ENCODE data around the gene CDRT15. TPM values are rescaled to one million over a fixed set of nuclear protein-coding genes. Genes with fewer than 3 reads are reported as not detected.

Gene CDRT15
- total RNA-seq, 3 donors from 2014 or later (not counting 1 experiment from before 2014, with no cell fraction given), result not detected

DNA sequence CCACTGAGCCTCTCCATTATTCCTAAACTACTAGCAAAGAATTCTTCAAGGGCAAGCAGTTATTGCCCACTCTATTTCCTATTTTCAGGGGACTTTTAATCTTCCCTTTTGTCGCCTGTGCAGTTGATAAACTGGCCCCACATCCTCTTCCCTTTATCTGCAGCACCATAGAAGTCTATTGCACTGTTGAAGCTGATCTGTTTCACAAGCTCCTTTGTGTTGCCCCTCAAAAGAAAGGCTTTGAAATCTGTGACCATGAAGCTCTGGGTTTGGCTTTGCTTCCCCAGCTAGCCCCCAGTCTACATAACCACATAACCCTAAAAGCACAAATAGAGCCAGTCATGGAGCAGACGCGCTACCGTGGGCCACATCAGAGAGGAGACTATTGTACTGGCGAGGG lies 37.1 kb downstream of the CDRT15 start:
- ATAC-seq (no peak), DNase-seq (no peak)
- Histone ChIP-seq H3K27ac (ENCODE audit: low read length) (peak overlapping the region; percentile 73), H3K4me1 (ENCODE audit: control insufficient read depth, insufficient read depth, low read length) (peaks cover 87% of the 10 kb centered on the region), H3K9me3 (ENCODE audit: control insufficient read depth, insufficient read depth, low read length) (no peaks in the 10 kb centered on the region), H3K27me3 (ENCODE audit: control insufficient read depth, insufficient read depth, low read length) (no peaks in the 10 kb centered on the region), H3K4me3 (ENCODE audit: low read length) (no peak overlapping the region), H3K36me3 (ENCODE audit: control insufficient read depth, insufficient read depth, low read length) (no peaks in the 10 kb centered on the region)
- Mint-ChIP-seq H3K9me3 (no peaks in the 10 kb centered on the region), H3K36me3 (no peaks in the 10 kb centered on the region), H3K27me3 (ENCODE audit: low read depth in 2 of 2) (no peaks in the 10 kb centered on the region), H3K4me3 (peak overlapping the region; percentile 84), H3K27ac (peak overlapping the region; percentile 91 to 92), H3K4me1 (peaks cover 97 to 99% of the 10 kb centered on the region in 2 donors)
- no peak for TF ChIP-seq CTCF (IDR thresholded peaks at IDR 0.05)
- WGBS (ENCODE audit: insufficient coverage), result 50% methylated on average over 5 of the region's 5 CpGs
- intact Hi-C loops (cut with micrococcal nuclease), result loop anchor here (5.0 kb wide), 1 partner anchor 267 kb away; no protein-coding TSS in a partner anchor

DNA sequence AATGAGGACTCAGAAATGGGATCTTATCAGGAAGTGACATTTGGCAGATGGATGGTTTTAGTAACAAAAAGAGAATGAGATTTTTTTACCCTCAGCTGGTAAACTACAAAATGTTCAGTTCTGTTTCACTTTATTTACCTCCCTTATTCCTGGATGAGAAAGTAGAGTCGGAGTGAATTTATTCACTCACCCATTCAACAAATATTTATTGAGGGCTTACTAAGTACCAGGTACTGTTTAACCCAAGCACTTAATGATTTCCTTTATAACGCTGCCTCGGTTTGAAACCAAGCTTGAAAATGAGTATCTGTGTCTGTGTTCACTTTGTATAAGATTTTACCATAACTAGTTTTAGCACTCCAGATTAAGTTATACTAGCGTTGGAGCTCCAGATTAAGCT lies 38.1 kb downstream of the CDRT15 start:
- Mint-ChIP-seq H3K36me3 (no peaks in the 10 kb centered on the region), H3K27me3 (ENCODE audit: low read depth in 2 of 2) (no peaks in the 10 kb centered on the region), H3K27ac (peak overlapping the region; percentile 91 to 92), H3K9me3 (no peaks in the 10 kb centered on the region), H3K4me3 (peak overlapping the region; percentile 84), H3K4me1 (peaks cover 90 to 92% of the 10 kb centered on the region in 2 donors)
- peaks cover 86% of the 10 kb centered on the region for H3K4me1 ChIP-seq (ENCODE audit: control insufficient read depth, insufficient read depth, low read length)
- H3K9me3 ChIP-seq (ENCODE audit: control insufficient read depth, insufficient read depth, low read length), result no peaks in the 10 kb centered on the region
- ATAC-seq (no peak), DNase-seq (no peak)
- TF ChIP-seq CTCF (IDR thresholded peaks at IDR 0.05), result no peak
- H3K27me3 ChIP-seq (ENCODE audit: control insufficient read depth, insufficient read depth, low read length), result no peaks in the 10 kb centered on the region
- intact Hi-C loops (cut with micrococcal nuclease), result loop anchor here (5.0 kb wide), 1 partner anchor 266 kb away; no protein-coding TSS in a partner anchor
- 80% methylated on average over 1 of the region's 4 CpGs for WGBS (ENCODE audit: insufficient coverage)
- H3K27ac ChIP-seq (ENCODE audit: low read length), result peak overlapping the region; percentile 79
- no peak overlapping the region for H3K4me3 ChIP-seq (ENCODE audit: low read length)
- no peaks in the 10 kb centered on the region for H3K36me3 ChIP-seq (ENCODE audit: control insufficient read depth, insufficient read depth, low read length)

- intact Hi-C loops (cut with micrococcal nuclease), result loop anchor here (5.0 kb wide), 1 partner anchor 266 kb away; no protein-coding TSS in a partner anchor
- Mint-ChIP-seq H3K4me3 (peak overlapping the region; percentile 84), H3K36me3 (no peaks in the 10 kb centered on the region), H3K27me3 (ENCODE audit: low read depth in 2 of 2) (no peaks in the 10 kb centered on the region), H3K9me3 (no peaks in the 10 kb centered on the region), H3K4me1 (peaks cover 89 to 92% of the 10 kb centered on the region in 2 donors), H3K27ac (peak overlapping the region; percentile 91 to 92)
- no peak for TF ChIP-seq CTCF (IDR thresholded peaks at IDR 0.05)
- Histone ChIP-seq H3K4me3 (ENCODE audit: low read length) (no peak overlapping the region), H3K36me3 (ENCODE audit: control insufficient read depth, insufficient read depth, low read length) (no peaks in the 10 kb centered on the region), H3K27ac (ENCODE audit: low read length) (peak overlapping the region; percentile 79), H3K9me3 (ENCODE audit: control insufficient read depth, insufficient read depth, low read length) (no peaks in the 10 kb centered on the region), H3K4me1 (ENCODE audit: control insufficient read depth, insufficient read depth, low read length) (peaks cover 85% of the 10 kb centered on the region), H3K27me3 (ENCODE audit: control insufficient read depth, insufficient read depth, low read length) (no peaks in the 10 kb centered on the region)
- ATAC-seq (no peak), DNase-seq (no peak)
- 69% methylated on average over 6 of the region's 6 CpGs for WGBS (ENCODE audit: insufficient coverage)
These were observed 38.6 kb downstream of the CDRT15 start for GRCh38 chr17:14198013-14198412.

DNA sequence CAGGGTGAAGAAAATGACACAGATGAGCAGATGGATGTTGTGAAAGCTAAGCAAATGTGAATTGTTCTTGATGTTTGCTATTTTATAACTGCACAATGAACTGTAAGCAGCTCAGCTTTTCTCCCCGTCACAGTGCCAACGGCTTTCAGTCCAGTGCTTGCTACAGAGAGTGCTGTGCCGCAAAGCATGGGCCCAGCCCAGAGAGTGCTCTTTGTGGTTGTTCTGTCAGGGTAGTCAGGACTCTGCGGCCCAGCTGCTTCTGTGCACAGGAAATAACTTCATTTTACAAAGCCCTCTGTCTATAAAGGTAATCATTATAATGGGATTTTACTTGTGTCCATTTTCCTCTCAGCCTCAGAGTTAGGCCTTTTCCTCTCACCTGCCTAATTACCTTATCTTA lies 39.1 kb downstream of the CDRT15 start:
- H3K4me3 ChIP-seq (ENCODE audit: low read length), result no peak overlapping the region
- intact Hi-C loops (cut with micrococcal nuclease), result loop anchor here (5.0 kb wide), 1 partner anchor 265 kb away; no protein-coding TSS in a partner anchor
- no peaks in the 10 kb centered on the region for H3K27me3 Mint-ChIP-seq (ENCODE audit: low read depth in 2 of 2)
- peaks cover 87 to 90% of the 10 kb centered on the region in 2 donors for H3K4me1 Mint-ChIP-seq
- H3K27ac Mint-ChIP-seq, result peak overlapping the region; percentile 91 to 92
- peaks cover 83% of the 10 kb centered on the region for H3K4me1 ChIP-seq (ENCODE audit: control insufficient read depth, insufficient read depth, low read length)
- no peak for TF ChIP-seq CTCF (IDR thresholded peaks at IDR 0.05)
- peak overlapping the region; percentile 79 for H3K27ac ChIP-seq (ENCODE audit: low read length)
- WGBS (ENCODE audit: insufficient coverage), result 44% methylated on average over 3 of the region's 4 CpGs
- peak; percentile 52 to 72 (median 67) for ATAC-seq
- peak overlapping the region; percentile 84 for H3K4me3 Mint-ChIP-seq
- no peaks in the 10 kb centered on the region for H3K27me3 ChIP-seq (ENCODE audit: control insufficient read depth, insufficient read depth, low read length)
- no peaks in the 10 kb centered on the region for H3K9me3 ChIP-seq (ENCODE audit: control insufficient read depth, insufficient read depth, low read length)
- H3K9me3 Mint-ChIP-seq, result no peaks in the 10 kb centered on the region
- H3K36me3 Mint-ChIP-seq, result no peaks in the 10 kb centered on the region
- no peaks in the 10 kb centered on the region for H3K36me3 ChIP-seq (ENCODE audit: control insufficient read depth, insufficient read depth, low read length)
- DNase-seq, result peak; percentile 53 to 69

All from natural killer cell (primary cell).